ENCODE data around the gene VWA5B2. TPM values are rescaled to one million over a fixed set of nuclear protein-coding genes. Genes with fewer than 3 reads are reported as not detected.

Gene VWA5B2
- total and polyA plus RNA-seq, 2 experiments from 2014 or later = 0.66 TPM; not detected in 1

DNA sequence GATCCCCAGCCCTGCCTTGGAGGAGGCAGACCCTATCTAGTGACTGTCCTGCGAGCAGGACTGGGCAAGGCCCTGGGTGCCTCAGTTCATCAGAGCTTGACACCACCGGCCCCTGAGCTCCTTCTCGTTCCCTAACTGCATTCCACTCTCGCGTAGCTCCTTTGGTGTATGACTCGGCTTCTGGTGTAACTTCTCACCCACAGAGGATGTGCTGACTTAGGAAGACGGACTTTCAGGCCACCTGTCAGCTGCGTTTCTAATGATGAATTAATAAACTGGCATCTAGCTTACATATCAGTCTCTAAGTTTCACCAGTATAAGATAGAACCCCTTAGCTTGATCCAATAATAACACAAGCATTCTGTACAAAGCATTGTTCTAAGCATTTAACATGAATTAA lies 25.9 kb upstream of the VWA5B2 start:
- H3K27ac ChIP-seq (ENCODE audit: low read depth) = no peak overlapping the region
- no peaks in the 10 kb centered on the region for H3K4me1 Mint-ChIP-seq

DNA sequence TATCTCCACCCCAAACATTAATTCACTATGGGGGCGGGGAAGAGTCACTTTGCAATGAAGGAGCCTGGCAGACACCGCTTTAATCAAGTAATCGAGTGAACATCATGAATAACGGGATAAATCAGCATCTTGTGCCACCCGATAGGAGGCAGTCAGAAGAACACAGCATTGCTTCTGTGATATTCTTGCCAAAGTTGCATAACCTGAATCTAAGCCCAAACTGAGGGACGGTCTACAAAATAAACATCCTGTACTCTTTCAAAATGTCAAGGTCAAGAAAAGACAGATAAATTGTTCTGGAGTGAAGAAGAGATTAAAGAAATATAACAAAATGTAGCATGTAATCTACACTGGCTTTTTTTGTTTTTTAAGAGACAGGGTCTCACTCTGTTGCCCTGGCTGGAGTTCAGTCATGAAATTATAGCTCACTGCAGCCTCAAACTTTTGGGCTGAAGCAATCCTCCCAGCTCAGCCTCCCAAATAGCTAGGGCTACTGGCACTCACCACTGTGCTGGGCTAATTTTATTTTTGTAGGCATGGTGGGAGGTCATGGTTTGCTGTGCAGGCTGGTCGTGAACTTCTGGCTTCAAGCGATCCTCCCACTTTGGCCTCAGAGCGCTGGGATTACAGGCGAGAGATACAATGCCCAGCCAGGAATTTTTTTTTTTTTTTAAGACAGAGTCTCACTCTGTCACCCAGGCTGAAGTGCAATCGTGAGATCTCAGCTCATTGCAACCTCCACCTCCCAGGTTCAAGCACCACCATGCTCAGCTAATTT lies 20.1 kb upstream of the VWA5B2 start:
- H3K36me3 ChIP-seq (ENCODE audit: insufficient read depth) = no peaks in the 10 kb centered on the region
- H3K4me2 ChIP-seq = no peak overlapping the region
- H3K27ac ChIP-seq (ENCODE audit: low read depth) = no peak overlapping the region
- 0 out of 2 replicates have a peak, but pooled peaks cover 5% of the 10 kb centered on the region for H4K20me1 ChIP-seq (replicated peaks; ENCODE audit: insufficient read depth)
- no peak for ATAC-seq
- H3F3A ChIP-seq (replicated peaks; ENCODE audit: low read depth) = no peaks in the 10 kb centered on the region
- Mint-ChIP-seq H3K4me3 (no peak overlapping the region), H3K4me1 (no peaks in the 10 kb centered on the region), H3K36me3 (ENCODE audit: low read depth) (no peaks in the 10 kb centered on the region), H3K9me3 (no peaks in the 10 kb centered on the region), H3K27ac (no peak overlapping the region), H3K27me3 (ENCODE audit: insufficient read depth, low read depth, poor library complexity) (peaks cover 6% of the 10 kb centered on the region)
- DNase-seq (ENCODE audit: low spot score) = no peak
- no peak overlapping the region for H3K4me3 ChIP-seq
- no peaks in the 10 kb centered on the region for H3K4me1 ChIP-seq (ENCODE audit: insufficient read depth)
- no peaks in the 10 kb centered on the region for H3K27me3 ChIP-seq (ENCODE audit: insufficient read depth)
- H2AFZ ChIP-seq = no peak overlapping the region
- H3K79me2 ChIP-seq (replicated peaks; ENCODE audit: insufficient read depth) = no peaks in the 10 kb centered on the region
- no peaks in the 10 kb centered on the region for H3K9me2 ChIP-seq (ENCODE audit: insufficient read depth)
- TF ChIP-seq, protein P1, sequence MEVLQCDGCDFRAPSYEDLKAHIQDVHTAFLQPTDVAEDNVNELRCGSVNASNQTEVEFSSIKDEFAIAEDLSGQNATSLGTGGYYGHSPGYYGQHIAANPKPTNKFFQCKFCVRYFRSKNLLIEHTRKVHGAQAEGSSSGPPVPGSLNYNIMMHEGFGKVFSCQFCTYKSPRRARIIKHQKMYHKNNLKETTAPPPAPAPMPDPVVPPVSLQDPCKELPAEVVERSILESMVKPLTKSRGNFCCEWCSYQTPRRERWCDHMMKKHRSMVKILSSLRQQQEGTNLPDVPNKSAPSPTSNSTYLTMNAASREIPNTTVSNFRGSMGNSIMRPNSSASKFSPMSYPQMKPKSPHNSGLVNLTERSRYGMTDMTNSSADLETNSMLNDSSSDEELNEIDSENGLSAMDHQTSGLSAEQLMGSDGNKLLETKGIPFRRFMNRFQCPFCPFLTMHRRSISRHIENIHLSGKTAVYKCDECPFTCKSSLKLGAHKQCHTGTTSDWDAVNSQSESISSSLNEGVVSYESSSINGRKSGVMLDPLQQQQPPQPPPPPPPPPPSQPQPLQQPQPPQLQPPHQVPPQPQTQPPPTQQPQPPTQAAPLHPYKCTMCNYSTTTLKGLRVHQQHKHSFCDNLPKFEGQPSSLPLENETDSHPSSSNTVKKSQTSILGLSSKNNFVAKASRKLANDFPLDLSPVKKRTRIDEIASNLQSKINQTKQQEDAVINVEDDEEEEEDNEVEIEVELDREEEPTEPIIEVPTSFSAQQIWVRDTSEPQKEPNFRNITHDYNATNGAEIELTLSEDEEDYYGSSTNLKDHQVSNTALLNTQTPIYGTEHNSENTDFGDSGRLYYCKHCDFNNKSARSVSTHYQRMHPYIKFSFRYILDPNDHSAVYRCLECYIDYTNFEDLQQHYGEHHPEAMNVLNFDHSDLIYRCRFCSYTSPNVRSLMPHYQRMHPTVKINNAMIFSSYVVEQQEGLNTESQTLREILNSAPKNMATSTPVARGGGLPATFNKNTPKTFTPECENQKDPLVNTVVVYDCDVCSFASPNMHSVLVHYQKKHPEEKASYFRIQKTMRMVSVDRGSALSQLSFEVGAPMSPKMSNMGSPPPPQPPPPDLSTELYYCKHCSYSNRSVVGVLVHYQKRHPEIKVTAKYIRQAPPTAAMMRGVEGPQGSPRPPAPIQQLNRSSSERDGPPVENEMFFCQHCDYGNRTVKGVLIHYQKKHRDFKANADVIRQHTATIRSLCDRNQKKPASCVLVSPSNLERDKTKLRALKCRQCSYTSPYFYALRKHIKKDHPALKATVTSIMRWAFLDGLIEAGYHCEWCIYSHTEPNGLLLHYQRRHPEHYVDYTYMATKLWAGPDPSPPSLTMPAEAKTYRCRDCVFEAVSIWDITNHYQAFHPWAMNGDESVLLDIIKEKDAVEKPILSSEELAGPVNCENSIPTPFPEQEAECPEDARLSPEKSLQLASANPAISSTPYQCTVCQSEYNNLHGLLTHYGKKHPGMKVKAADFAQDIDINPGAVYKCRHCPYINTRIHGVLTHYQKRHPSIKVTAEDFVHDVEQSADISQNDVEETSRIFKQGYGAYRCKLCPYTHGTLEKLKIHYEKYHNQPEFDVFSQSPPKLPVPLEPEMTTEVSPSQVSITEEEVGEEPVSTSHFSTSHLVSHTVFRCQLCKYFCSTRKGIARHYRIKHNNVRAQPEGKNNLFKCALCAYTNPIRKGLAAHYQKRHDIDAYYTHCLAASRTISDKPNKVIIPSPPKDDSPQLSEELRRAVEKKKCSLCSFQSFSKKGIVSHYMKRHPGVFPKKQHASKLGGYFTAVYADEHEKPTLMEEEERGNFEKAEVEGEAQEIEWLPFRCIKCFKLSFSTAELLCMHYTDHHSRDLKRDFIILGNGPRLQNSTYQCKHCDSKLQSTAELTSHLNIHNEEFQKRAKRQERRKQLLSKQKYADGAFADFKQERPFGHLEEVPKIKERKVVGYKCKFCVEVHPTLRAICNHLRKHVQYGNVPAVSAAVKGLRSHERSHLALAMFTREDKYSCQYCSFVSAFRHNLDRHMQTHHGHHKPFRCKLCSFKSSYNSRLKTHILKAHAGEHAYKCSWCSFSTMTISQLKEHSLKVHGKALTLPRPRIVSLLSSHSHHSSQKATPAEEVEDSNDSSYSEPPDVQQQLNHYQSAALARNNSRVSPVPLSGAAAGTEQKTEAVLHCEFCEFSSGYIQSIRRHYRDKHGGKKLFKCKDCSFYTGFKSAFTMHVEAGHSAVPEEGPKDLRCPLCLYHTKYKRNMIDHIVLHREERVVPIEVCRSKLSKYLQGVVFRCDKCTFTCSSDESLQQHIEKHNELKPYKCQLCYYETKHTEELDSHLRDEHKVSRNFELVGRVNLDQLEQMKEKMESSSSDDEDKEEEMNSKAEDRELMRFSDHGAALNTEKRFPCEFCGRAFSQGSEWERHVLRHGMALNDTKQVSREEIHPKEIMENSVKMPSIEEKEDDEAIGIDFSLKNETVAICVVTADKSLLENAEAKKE (CRISPR knock-in tag; IDR thresholded peaks at IDR 0.05) = no peak
- TF ChIP-seq, protein P2, sequence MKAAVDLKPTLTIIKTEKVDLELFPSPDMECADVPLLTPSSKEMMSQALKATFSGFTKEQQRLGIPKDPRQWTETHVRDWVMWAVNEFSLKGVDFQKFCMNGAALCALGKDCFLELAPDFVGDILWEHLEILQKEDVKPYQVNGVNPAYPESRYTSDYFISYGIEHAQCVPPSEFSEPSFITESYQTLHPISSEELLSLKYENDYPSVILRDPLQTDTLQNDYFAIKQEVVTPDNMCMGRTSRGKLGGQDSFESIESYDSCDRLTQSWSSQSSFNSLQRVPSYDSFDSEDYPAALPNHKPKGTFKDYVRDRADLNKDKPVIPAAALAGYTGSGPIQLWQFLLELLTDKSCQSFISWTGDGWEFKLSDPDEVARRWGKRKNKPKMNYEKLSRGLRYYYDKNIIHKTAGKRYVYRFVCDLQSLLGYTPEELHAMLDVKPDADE (IDR thresholded peaks at IDR 0.05) = no peak
- TF ChIP-seq ZNF331 (CRISPR knock-in tag; IDR thresholded peaks at IDR 0.05; ENCODE audit: low read depth) (no peak), JUNB (IDR thresholded peaks at IDR 0.05; ENCODE audit: unreplicated experiment) (no peak), EZH2 (IDR thresholded peaks at IDR 0.05; ENCODE audit: low read depth, unreplicated experiment) (no peak), NANOG (IDR thresholded peaks at IDR 0.05; ENCODE audit: borderline replicate concordance) (no peak)
- TF ChIP-seq, protein P3, sequence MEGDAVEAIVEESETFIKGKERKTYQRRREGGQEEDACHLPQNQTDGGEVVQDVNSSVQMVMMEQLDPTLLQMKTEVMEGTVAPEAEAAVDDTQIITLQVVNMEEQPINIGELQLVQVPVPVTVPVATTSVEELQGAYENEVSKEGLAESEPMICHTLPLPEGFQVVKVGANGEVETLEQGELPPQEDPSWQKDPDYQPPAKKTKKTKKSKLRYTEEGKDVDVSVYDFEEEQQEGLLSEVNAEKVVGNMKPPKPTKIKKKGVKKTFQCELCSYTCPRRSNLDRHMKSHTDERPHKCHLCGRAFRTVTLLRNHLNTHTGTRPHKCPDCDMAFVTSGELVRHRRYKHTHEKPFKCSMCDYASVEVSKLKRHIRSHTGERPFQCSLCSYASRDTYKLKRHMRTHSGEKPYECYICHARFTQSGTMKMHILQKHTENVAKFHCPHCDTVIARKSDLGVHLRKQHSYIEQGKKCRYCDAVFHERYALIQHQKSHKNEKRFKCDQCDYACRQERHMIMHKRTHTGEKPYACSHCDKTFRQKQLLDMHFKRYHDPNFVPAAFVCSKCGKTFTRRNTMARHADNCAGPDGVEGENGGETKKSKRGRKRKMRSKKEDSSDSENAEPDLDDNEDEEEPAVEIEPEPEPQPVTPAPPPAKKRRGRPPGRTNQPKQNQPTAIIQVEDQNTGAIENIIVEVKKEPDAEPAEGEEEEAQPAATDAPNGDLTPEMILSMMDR (conservative IDR thresholded peaks at IDR 0.05; ENCODE audit: low read depth in 2 of 2) = no peak

More for the DNA sequence above, 25.9 kb upstream of the VWA5B2 start:
- Mint-ChIP-seq H3K4me3 (no peak overlapping the region), H3K27me3 (ENCODE audit: insufficient read depth, low read depth, poor library complexity) (peaks cover 7% of the 10 kb centered on the region), H3K9me3 (no peaks in the 10 kb centered on the region), H3K36me3 (ENCODE audit: low read depth) (no peaks in the 10 kb centered on the region), H3K27ac (no peak overlapping the region)
- Histone ChIP-seq H3K4me3 (no peak overlapping the region), H3K4me1 (ENCODE audit: insufficient read depth) (no peaks in the 10 kb centered on the region), H4K20me1 (replicated peaks; ENCODE audit: insufficient read depth) (no peaks in the 10 kb centered on the region), H3K27me3 (ENCODE audit: insufficient read depth) (no peaks in the 10 kb centered on the region), H2AFZ (no peak overlapping the region), H3K79me2 (replicated peaks; ENCODE audit: insufficient read depth) (no peaks in the 10 kb centered on the region), H3F3A (replicated peaks; ENCODE audit: low read depth) (no peaks in the 10 kb centered on the region), H3K9me2 (ENCODE audit: insufficient read depth) (no peaks in the 10 kb centered on the region), H3K36me3 (ENCODE audit: insufficient read depth) (no peaks in the 10 kb centered on the region), H3K4me2 (no peak overlapping the region)
- ATAC-seq (no peak), DNase-seq (ENCODE audit: low spot score) (no peak)
- TF ChIP-seq EZH2phosphoT487 (IDR thresholded peaks at IDR 0.05; ENCODE audit: unreplicated experiment) (no peak), EZH2 (IDR thresholded peaks at IDR 0.05; ENCODE audit: low read depth, unreplicated experiment) (no peak)
- TF ChIP-seq, protein P3 (conservative IDR thresholded peaks at IDR 0.05; ENCODE audit: low read depth in 2 of 2) = no peak
